OCI-LY7 (cell line): Measurements from ENCODE around the gene TLDC2. TPM values are rescaled to one million over a fixed set of nuclear protein-coding genes. Genes with fewer than 3 reads are reported as not detected.

Experiments
- BruUV-seq: library from RNA; stranded (reverse); fragments of 400-500 nt; replicated peaks from 2 replicates; lab custom pipeline; 2021; lab: Mats Ljungman, UMichigan
- CTCF ChIA-PET: fragments of 300-600 bp; sonication (Branson Sonifier 250); formaldehyde crosslinking; loops from one replicate; lab custom pipeline; 2022; ENCODE audit warnings: antibody characterized with exemption; ENCODE audit not compliant: unreplicated experiment; lab: Charles Lee
- POLR2A ChIA-PET: fragments of 300-600 bp; sonication (Branson Sonifier 250); formaldehyde crosslinking; loops from one replicate; lab custom pipeline; 2022; ENCODE audit warnings: antibody characterized with exemption; lab: Charles Lee
- DNase-seq: peaks from one replicate; pipeline ENCODE4 v3.0.0-alpha.2; 2015; ENCODE audit warnings: low spot score
- H2AFZ ChIP-seq: fragments of 200-600 bp; sonication (generic), shearing (Covaris generic); 2 replicates; pipeline ENCODE4 v1.6.1; 2014; ENCODE audit warnings: mild to moderate bottlenecking, antibody characterized with exemption, low read length, moderate library complexity
- H3K27ac ChIP-seq: fragments of 200-600 bp; sonication (generic); 2 replicates; pipeline ENCODE4 v1.5.1; 2014; ENCODE audit warnings: mixed run types, low read depth, mild to moderate bottlenecking, moderate library complexity, low read length, inconsistent platforms; ENCODE audit not compliant: poor library complexity, severe bottlenecking
- H3K36me3 ChIP-seq: fragments of 200-600 bp; sonication (generic); 2 replicates; pipeline ENCODE4 v1.6.1; 2014; ENCODE audit warnings: mild to moderate bottlenecking, antibody characterized with exemption, low read length, moderate library complexity, mixed read lengths; ENCODE audit not compliant: insufficient read depth
- H3K4me1 ChIP-seq: fragments of 200-600 bp; sonication (generic); 2 replicates; pipeline ENCODE4 v1.5.1; 2014; ENCODE audit warnings: mild to moderate bottlenecking, low read length; ENCODE audit not compliant: insufficient read depth, poor library complexity, severe bottlenecking
- H3K4me2 ChIP-seq: fragments of 200-600 bp; sonication (generic); 2 replicates; pipeline ENCODE4 v1.6.1; 2014; ENCODE audit warnings: mild to moderate bottlenecking, low read length
- H3K4me3 ChIP-seq: fragments of 200-600 bp; sonication (generic); 2 replicates; pipeline ENCODE4 v1.5.1; 2014; ENCODE audit warnings: mild to moderate bottlenecking, low read depth, low read length; ENCODE audit not compliant: poor library complexity, severe bottlenecking
- H3K79me2 ChIP-seq: fragments of 200-600 bp; sonication (generic); 2 replicates; pipeline ENCODE4 v1.6.1; 2016; ENCODE audit warnings: low read depth, mild to moderate bottlenecking, low read length, moderate library complexity, mixed read lengths; ENCODE audit not compliant: insufficient read depth
- H3K9me2 ChIP-seq: fragments of 200-600 bp; sonication (generic); 2 replicates; pipeline ENCODE4 v1.6.1; 2016; ENCODE audit warnings: mild to moderate bottlenecking, low read length, mixed read lengths; ENCODE audit not compliant: insufficient read depth
- H3K9me3 ChIP-seq: fragments of 200-600 bp; sonication (generic); 2 replicates; pipeline ENCODE4 v1.6.1; 2014; ENCODE audit warnings: mild to moderate bottlenecking, mixed run types, low read length, mixed read lengths
- H4K20me1 ChIP-seq: fragments of 200-600 bp; sonication (generic); 2 replicates; pipeline ENCODE4 v1.6.1; 2014; ENCODE audit warnings: mild to moderate bottlenecking, antibody characterized with exemption, low read length, moderate library complexity, mixed read lengths; ENCODE audit not compliant: insufficient read depth
- CTCF ChIP-seq: fragments of 200-600 bp; sonication (generic); conservative IDR thresholded peaks from 2 replicates; pipeline ENCODE4 v1.5.1; 2014; ENCODE audit warnings: mild to moderate bottlenecking, antibody characterized with exemption, low read length, moderate library complexity, mixed read lengths
- EZH2phosphoT487 ChIP-seq: fragments of 200-600 bp; sonication (generic); IDR thresholded peaks from 2 replicates; pipeline ENCODE4 v1.6.1; 2018; ENCODE audit warnings: low read depth, borderline replicate concordance, mild to moderate bottlenecking, mixed run types, antibody characterized with exemption, low read length, moderate library complexity, mixed read lengths
- intact Hi-C: fragments of 100-400 bp; cut with micrococcal nuclease; formaldehyde crosslinking; loops from one replicate; pipeline ENCODE4 v1.10.0; 2022; ENCODE audit not compliant: unreplicated experiment
- total RNA-seq, 2 experiments: library from RNA; depleted of rRNA in 1 of 2; stranded (reverse); fragments of >200 nt in 1 of 2; shearing (Covaris generic) in 1 of 2; gene quantifications; 2 replicates each; pipeline ENCODE4 v1.2.3, GENCODE V29; 2014 to 2022

TLDC2 gene
- total RNA-seq, 2 experiments from 2014 or later = not detected

GRCh38 chr20:36865076-36865860, 10.7 kb upstream of the TLDC2 start:
- Histone ChIP-seq H3K9me2 (no peaks in the 10 kb centered on the region), H3K4me1 (peaks cover 41% of the 10 kb centered on the region), H4K20me1 (no peaks in the 10 kb centered on the region), H3K36me3 (no peaks in the 10 kb centered on the region), H3K27ac (no peak overlapping the region), H2AFZ (no peak overlapping the region; the same call in 1 of the 2 replicates), H3K9me3 (no peaks in the 10 kb centered on the region), H3K79me2 (no peaks in the 10 kb centered on the region), H3K4me3 (no peak overlapping the region), H3K4me2 (peak overlapping the region; percentile 46; the same call in 1 of the 2 replicates)
- intact Hi-C loops = no loop called here
- POLR2A ChIA-PET = interaction anchor here (0.5 to 1.5 kb wide), 4 partner anchors 16 to 137 kb away, joined by 3 read pairs; no protein-coding TSS in a partner anchor
- TF ChIP-seq EZH2phosphoT487 (no peak), CTCF (no peak)
- DNase-seq = no peak
- CTCF ChIA-PET = interaction anchor here (0.6 kb wide), 1 partner anchor 28 kb away, joined by 4 read pairs; no protein-coding TSS in a partner anchor
- no TSS peak for BruUV-seq

DNA sequence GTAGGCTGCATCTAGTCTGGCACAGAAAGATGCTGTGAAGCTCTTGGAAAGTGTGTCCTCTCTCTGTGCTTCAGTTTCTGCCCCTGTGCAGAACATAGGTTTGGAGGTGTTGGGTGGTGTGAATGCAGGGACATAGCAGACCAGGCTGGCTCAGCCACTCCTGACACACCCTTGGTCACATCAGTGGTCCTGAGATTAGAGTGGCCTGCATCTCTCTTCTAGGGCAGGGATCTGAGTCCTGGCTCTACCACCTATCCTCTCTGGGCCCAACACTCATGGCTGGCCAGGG, 10.1 kb upstream of the TLDC2 start:
- H3K4me2 ChIP-seq = no peak overlapping the region
- H2AFZ ChIP-seq = no peak overlapping the region
- H3K36me3 ChIP-seq = no peaks in the 10 kb centered on the region
- POLR2A ChIA-PET = interaction anchor here (0.5 to 1.2 kb wide), 2 partner anchors 31 to 136 kb away, joined by 3 read pairs; no protein-coding TSS in a partner anchor
- H3K9me2 ChIP-seq = no peaks in the 10 kb centered on the region
- H3K4me3 ChIP-seq = no peak overlapping the region
- no peak for DNase-seq
- H3K27ac ChIP-seq = no peak overlapping the region
- BruUV-seq = no TSS peak
- no peaks in the 10 kb centered on the region for H4K20me1 ChIP-seq
- H3K4me1 ChIP-seq = peaks cover 36% of the 10 kb centered on the region
- CTCF ChIA-PET = interaction anchor here (0.6 kb wide), 1 partner anchor 29 kb away, joined by 4 read pairs; no protein-coding TSS in a partner anchor
- H3K79me2 ChIP-seq = no peaks in the 10 kb centered on the region
- no peak for TF ChIP-seq EZH2phosphoT487
- no peak for TF ChIP-seq CTCF
- no peaks in the 10 kb centered on the region for H3K9me3 ChIP-seq
- intact Hi-C loops = no loop called here

GRCh38 chr20:36866164-36866563, 9.8 kb upstream of the TLDC2 start:
- BruUV-seq = no TSS peak
- Histone ChIP-seq H3K36me3 (no peaks in the 10 kb centered on the region), H3K4me1 (peaks cover 34% of the 10 kb centered on the region), H3K4me2 (no peak overlapping the region), H3K79me2 (no peaks in the 10 kb centered on the region), H3K9me2 (no peaks in the 10 kb centered on the region), H4K20me1 (no peaks in the 10 kb centered on the region), H3K4me3 (no peak overlapping the region), H3K9me3 (no peaks in the 10 kb centered on the region), H3K27ac (no peak overlapping the region), H2AFZ (no peak overlapping the region)
- intact Hi-C loops = no loop called here
- TF ChIP-seq EZH2phosphoT487 = no peak
- TF ChIP-seq CTCF = no peak
- POLR2A ChIA-PET = interaction anchor here (0.5 to 1.2 kb wide), 2 partner anchors 18 to 136 kb away, joined by 3 to 4 read pairs; no protein-coding TSS in a partner anchor
- CTCF ChIA-PET = no interaction called here
- no peak for DNase-seq
